ENCODE results near the gene ENO1.
"Not testable (repeated sequence)": the region's sequence is repeated elsewhere in the genome, so short reads cannot be mapped to it uniquely, and the experiment has no call there.

- not testable (repeated sequence) for TF ChIP-seq CTCF, POLR2A (IDR thresholded peaks at IDR 0.05)
Observed at GRCh38 chr1:8897505-8897904, 19.0 kb upstream of the ENO1 start.
